Gastrocnemius medialis (tissue), 4 donors: ENCODE measurements around the gene SEMA3E. TPM values are rescaled to one million over a fixed set of nuclear protein-coding genes. Genes with fewer than 3 reads are reported as not detected.

Experiments
- ATAC-seq, 2 donors: fragments of 150-250 bp; one replicate each; pipeline ENCODE4 v1.9.1; 2016
- DNase-seq, 2 donors: peaks; one replicate each; pipeline ENCODE4 v3.0.0-alpha.2; 2019
- H3K27ac ChIP-seq, 4 donors: fragments of 200-600 bp; sonication (generic); 1 replicate in 1 of 4; 2 replicates in 3 of 4; pipeline ENCODE4 v1.5.1; 2016 to 2018; ENCODE audit warnings: mild to moderate bottlenecking in 2 of 4, moderate library complexity in 1 of 4
- H3K27me3 ChIP-seq, 3 donors: fragments of 200-600 bp; sonication (generic) in 2 of 3; 1 replicate in 1 of 3; 2 replicates in 2 of 3; pipeline versions ENCODE4 v1.5.1 to v1.6.0; 2016 to 2019; ENCODE audit warnings: mild to moderate bottlenecking in 1 of 3, moderate library complexity in 1 of 3
- H3K36me3 ChIP-seq, 2 donors: fragments of 200-600 bp; sonication (generic) in 1 of 2; one replicate each; pipeline ENCODE4 v1.5.1; 2017 to 2018
- H3K4me1 ChIP-seq, 2 donors: fragments of 200-600 bp; sonication (generic) in 1 of 2; one replicate each; pipeline ENCODE4 v1.5.1; 2016 to 2017; ENCODE audit warnings: mild to moderate bottlenecking in 2 of 2
- H3K4me3 ChIP-seq, 4 donors: fragments of 200-600 bp; sonication (generic) in 3 of 4; 1 replicate in 1 of 4; 2 replicates in 3 of 4; pipeline ENCODE4 v1.5.1; 2016 to 2019; ENCODE audit warnings: mild to moderate bottlenecking in 2 of 4
- H3K9me3 ChIP-seq, 3 donors: fragments of 200-600 bp; sonication (generic) in 2 of 3; 1 replicate in 1 of 3; 2 replicates in 2 of 3; pipeline ENCODE4 v1.5.1; 2016 to 2019
- CTCF ChIP-seq, 5 experiments: fragments of 450-650 bp in 3 of 5; fragments of 200-600 bp in 2 of 5; sonication (generic) in 2 of 5; IDR thresholded peaks in 4 of 5; conservative IDR thresholded peaks in 1 of 5; 1 replicate in 4 of 5; 2 replicates in 1 of 5; pipeline ENCODE4 v1.5.1; 2016 to 2019; ENCODE audit warnings: antibody characterized with exemption in 5 of 5, mild to moderate bottlenecking in 3 of 5, moderate library complexity in 3 of 5
- POLR2A ChIP-seq, 2 donors: fragments of 450-650 bp; IDR thresholded peaks; one replicate each; pipeline ENCODE4 v1.6.1; 2017; ENCODE audit warnings: antibody characterized with exemption in 2 of 2, mild to moderate bottlenecking in 2 of 2, moderate library complexity in 2 of 2
- in situ Hi-C, 4 donors: fragments of 200-750 bp; cut with MboI; loops; one replicate each; pipeline versions ENCODE4 v1.15.0 to v1.8.0; 2017; ENCODE audit warnings: low sequenced_read_pairs in 4 of 4
- intact Hi-C: fragments of 100-400 bp; cut with DNase I; formaldehyde crosslinking; loops from one replicate; pipeline ENCODE4 v1.15.1; 2023; ENCODE audit warnings: low total_unique reads
- total RNA-seq, 4 donors: library from RNA; depleted of rRNA; stranded (reverse); fragments of >200 nt; gene quantifications; one replicate each; pipeline versions ENCODE4 v1.1.0 to v1.2.3, GENCODE V29; 2016

The SEMA3E gene
- total RNA-seq, 4 donors from 2014 or later, result 0.22 to 0.41 (median 0.32) TPM; not detected in 1

GRCh38 chr7:83531766-83532165 is 117.2 kb downstream of the SEMA3E start:
- H3K4me3 ChIP-seq, result no peak overlapping the region
- in situ Hi-C loops, result no loop called here
- no peak overlapping the region for H3K27ac ChIP-seq
- no peaks in the 10 kb centered on the region for H3K9me3 ChIP-seq
- DNase-seq (no peak), ATAC-seq (no peak)
- TF ChIP-seq CTCF (IDR thresholded peaks at IDR 0.05 in 4 of 5, conservative IDR thresholded peaks at IDR 0.05 in 1 of 5) (no peak), POLR2A (IDR thresholded peaks at IDR 0.05) (no peak)
- intact Hi-C loops, result no loop called here
- H3K27me3 ChIP-seq, result no peaks in the 10 kb centered on the region
- H3K36me3 ChIP-seq, result no peaks in the 10 kb centered on the region
- no peaks in the 10 kb centered on the region for H3K4me1 ChIP-seq

- DNase-seq (no peak), ATAC-seq (no peak)
- intact Hi-C loops (no loop called here), in situ Hi-C loops (no loop called here)
- no peaks in the 10 kb centered on the region for H3K9me3 ChIP-seq
- H3K4me3 ChIP-seq, result no peak overlapping the region
- no peaks in the 10 kb centered on the region for H3K36me3 ChIP-seq
- H3K4me1 ChIP-seq, result no peaks in the 10 kb centered on the region
- no peak overlapping the region for H3K27ac ChIP-seq
- no peaks in the 10 kb centered on the region for H3K27me3 ChIP-seq
- TF ChIP-seq CTCF (IDR thresholded peaks at IDR 0.05 in 4 of 5, conservative IDR thresholded peaks at IDR 0.05 in 1 of 5) (no peak), POLR2A (IDR thresholded peaks at IDR 0.05) (no peak)
These were observed 120.0 kb downstream of the SEMA3E start for GRCh38 chr7:83528925-83529423.

- no peak for TF ChIP-seq CTCF (IDR thresholded peaks at IDR 0.05 in 4 of 5, conservative IDR thresholded peaks at IDR 0.05 in 1 of 5)
- no peak for TF ChIP-seq POLR2A (IDR thresholded peaks at IDR 0.05)
- no peak for ATAC-seq
- Histone ChIP-seq H3K27me3 (no peaks in the 10 kb centered on the region), H3K9me3 (no peaks in the 10 kb centered on the region), H3K36me3 (no peaks in the 10 kb centered on the region), H3K27ac (no peak overlapping the region), H3K4me1 (no peaks in the 10 kb centered on the region), H3K4me3 (no peak overlapping the region)
- in situ Hi-C loops, result no loop called here
- intact Hi-C loops, result no loop called here
- DNase-seq, result no peak
These were observed 124.5 kb downstream of the SEMA3E start for GRCh38 chr7:83524277-83525075.

GRCh38 chr7:83520726-83521125 is 128.2 kb downstream of the SEMA3E start:
- Histone ChIP-seq H3K27ac (no peak overlapping the region), H3K27me3 (no peaks in the 10 kb centered on the region), H3K4me3 (no peak overlapping the region), H3K4me1 (no peaks in the 10 kb centered on the region), H3K9me3 (no peaks in the 10 kb centered on the region), H3K36me3 (no peaks in the 10 kb centered on the region)
- intact Hi-C loops, result no loop called here
- in situ Hi-C loops, result no loop called here
- TF ChIP-seq CTCF (IDR thresholded peaks at IDR 0.05 in 4 of 5, conservative IDR thresholded peaks at IDR 0.05 in 1 of 5), result no peak
- TF ChIP-seq POLR2A (IDR thresholded peaks at IDR 0.05), result no peak
- DNase-seq (no peak), ATAC-seq (no peak)
